HCEC 1CT (cell line): Measurements from ENCODE around the gene SEMA6A.

Source experiments
- DNase-seq: peaks from one replicate; pipeline ENCODE4 v3.0.0-alpha.2; 2017

The SEMA6A gene

DNA sequence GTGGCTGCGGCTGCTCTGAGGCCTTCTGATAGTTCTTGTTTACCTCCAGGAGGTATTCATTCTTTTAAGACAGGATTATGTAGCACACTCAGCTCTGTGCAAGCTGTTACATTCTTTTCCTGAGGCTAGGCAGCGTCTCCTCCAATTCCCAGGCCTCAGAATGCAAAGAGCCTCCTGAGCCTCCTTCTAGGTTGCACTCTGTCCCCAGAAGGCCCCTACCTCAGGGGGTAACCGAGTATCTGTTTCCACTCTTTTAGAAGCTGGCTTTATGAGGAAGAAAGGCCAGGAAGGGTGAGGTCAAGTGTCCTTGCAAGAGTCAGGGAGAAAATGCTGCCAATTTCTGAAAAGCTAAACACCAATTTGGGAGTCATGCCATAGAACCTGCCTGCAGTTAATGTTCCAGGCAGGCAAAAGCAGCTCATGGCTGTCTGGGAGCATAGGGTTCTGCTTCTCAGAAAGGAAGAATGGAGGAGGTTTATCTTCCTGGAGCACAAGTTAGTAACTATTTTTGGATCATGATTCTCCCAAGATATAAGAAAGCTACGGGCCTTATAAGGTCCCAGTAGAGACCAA lies 178.9 kb downstream of the SEMA6A start:
- no peak for DNase-seq

DNA sequence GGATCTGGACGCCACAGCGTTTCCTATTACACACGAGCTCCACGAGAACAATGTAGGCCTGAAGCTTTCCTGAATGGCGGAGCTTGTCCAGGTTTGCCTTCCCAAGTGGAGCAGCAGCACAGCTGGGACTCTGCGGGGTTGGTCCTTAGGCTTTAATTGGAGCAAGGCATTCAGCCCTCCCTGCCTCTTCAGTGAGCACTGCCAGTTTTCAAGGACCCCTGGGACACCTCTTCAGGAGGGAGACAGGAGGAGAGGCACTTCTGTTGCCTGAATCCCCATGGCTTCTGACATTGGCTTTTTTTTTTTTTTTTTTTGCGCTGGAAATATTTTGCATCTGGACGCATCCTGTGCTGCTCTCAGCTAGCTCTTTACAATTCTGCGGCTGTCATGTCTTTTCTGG lies 179.4 kb downstream of the SEMA6A start:
- DNase-seq, result no peak

GRCh38 chr5:116394186-116394867 lies 180.3 kb downstream of the SEMA6A start:
- no peak for DNase-seq
